Measurements from ENCODE around the gene RFX1. TPM values are rescaled to one million over a fixed set of nuclear protein-coding genes. Genes with fewer than 3 reads are reported as not detected.

The RFX1 gene
- total and polyA plus RNA-seq, 2 of the 13 experiments (the other 11 are each of a cell fraction or from before 2014, with no cell fraction given), result 1.1 to 1.3 TPM

- POLR2A ChIA-PET, result interaction anchor here (0.9 kb wide), 1 partner anchor 70 kb away, joined by 3 read pairs; the partner anchor contains the start of gene IL27RA
These were observed 44.1 kb downstream of the RFX1 start for GRCh38 chr19:13961826-13962698.

GRCh38 chr19:13960863-13961784 is 45.0 kb downstream of the RFX1 start:
- FAIRE-seq (no peak), DNase-seq (ENCODE audit: low spot score) (no peak), ATAC-seq (no peak; the same call in 2 of the 3 replicates)
- Histone ChIP-seq H3K9ac (ENCODE audit: insufficient read depth, low read depth, low read length) (no peak overlapping the region), H3K27me3 (ENCODE audit: control insufficient read depth in 1 of 2, insufficient read depth in 2 of 2, low read length in 2 of 2) (no peaks in the 10 kb centered on the region), H3K36me3 (replicated peaks in 1 of 2; ENCODE audit: control insufficient read depth in 1 of 2, insufficient read depth in 2 of 2, low read length in 2 of 2) (peaks cover 17 to 39% of the 10 kb centered on the region in 2 experiments; a peak in 4 of 5 replicates), H3K4me2 (ENCODE audit: low read depth, low read length) (no peak overlapping the region), H3K27ac (ENCODE audit: extremely low read length, insufficient read depth, low read length) (no peak overlapping the region), H3K9me3 (ENCODE audit: low read length) (no peaks in the 10 kb centered on the region), H3K79me2 (ENCODE audit: insufficient read depth, low read length) (no peaks in the 10 kb centered on the region), H2AFZ (ENCODE audit: low read length) (no peak overlapping the region), H3K4me3 (replicated peaks in 1 of 3; ENCODE audit: insufficient read depth in 1 of 3, low read depth in 2 of 3, low read length in 3 of 3) (no peak overlapping the region), H4K20me1 (ENCODE audit: insufficient read depth, low read length) (no peaks in the 10 kb centered on the region), H3K4me1 (ENCODE audit: insufficient read depth, low read length) (no peaks in the 10 kb centered on the region)
- in situ Hi-C loops (cut with HindIII; ENCODE audit: extremely low pct_ligation_motif_present, low pct_unique_long_range_greater_than_20kb), result no loop called here
- BruUV-seq (replicated peaks), result no TSS peak
- POLR2A ChIA-PET, result interaction anchor here (0.9 kb wide), 1 partner anchor 71 kb away, joined by 3 read pairs; the partner anchor contains the start of gene IL27RA
- WGBS (ENCODE audit: low lambda C conversion rate), result 94% methylated on average over 18 of the region's 39 CpGs
- CTCF ChIA-PET (ENCODE audit: low intra/inter-chr PET ratio, low total read pairs), result no interaction called here
- intact Hi-C loops (cut with micrococcal nuclease; ENCODE audit: unreplicated experiment), result no loop called here
- TF ChIP-seq KAT2B (IDR thresholded peaks at IDR 0.05; ENCODE audit: borderline replicate concordance, low read depth, low read length) (no peak), AGO2 (optimal IDR thresholded peaks at IDR 0.05; ENCODE audit: low read depth, low read length) (peak; percentile 49), ZNF576 (CRISPR knock-in tag; IDR thresholded peaks at IDR 0.05) (no peak), ZNF326 (CRISPR knock-in tag; IDR thresholded peaks at IDR 0.05; ENCODE audit: borderline replicate concordance) (no peak), RBM22 (optimal IDR thresholded peaks at IDR 0.05; ENCODE audit: low read length) (peak; percentile 42), ZNF772 (CRISPR knock-in tag; IDR thresholded peaks at IDR 0.05) (no peak), ZNF740 (CRISPR knock-in tag; IDR thresholded peaks at IDR 0.05) (no peak), UBTF (CRISPR knock-in tag; IDR thresholded peaks at IDR 0.05) (no peak), RFXANK (CRISPR knock-in tag; IDR thresholded peaks at IDR 0.05) (no peak), RELA (CRISPR knock-in tag; IDR thresholded peaks at IDR 0.05) (no peak), SALL1 (CRISPR knock-in tag; IDR thresholded peaks at IDR 0.05) (no peak)

More at GRCh38 chr19:13961826-13962698, 44.1 kb downstream of the RFX1 start:
- Histone ChIP-seq H3K27ac (ENCODE audit: extremely low read length, insufficient read depth, low read length) (no peak overlapping the region), H3K27me3 (ENCODE audit: control insufficient read depth in 1 of 2, insufficient read depth in 2 of 2, low read length in 2 of 2) (no peaks in the 10 kb centered on the region), H3K4me1 (ENCODE audit: insufficient read depth, low read length) (no peaks in the 10 kb centered on the region), H4K20me1 (ENCODE audit: insufficient read depth, low read length) (no peaks in the 10 kb centered on the region), H2AFZ (ENCODE audit: low read length) (no peak overlapping the region), H3K9ac (ENCODE audit: insufficient read depth, low read depth, low read length) (no peak overlapping the region), H3K9me3 (ENCODE audit: low read length) (no peaks in the 10 kb centered on the region), H3K4me3 (replicated peaks in 1 of 3; ENCODE audit: insufficient read depth in 1 of 3, low read depth in 2 of 3, low read length in 3 of 3) (no peak overlapping the region), H3K79me2 (ENCODE audit: insufficient read depth, low read length) (no peaks in the 10 kb centered on the region), H3K36me3 (replicated peaks in 1 of 2; ENCODE audit: control insufficient read depth in 1 of 2, insufficient read depth in 2 of 2, low read length in 2 of 2) (peaks cover 13 to 39% of the 10 kb centered on the region in 2 experiments), H3K4me2 (ENCODE audit: low read depth, low read length) (no peak overlapping the region)
- WGBS (ENCODE audit: low lambda C conversion rate), result 98% methylated on average over 26 of the region's 55 CpGs
- FAIRE-seq (no peak), ATAC-seq (no peak), DNase-seq (ENCODE audit: low spot score) (no peak)
- in situ Hi-C loops (cut with HindIII; ENCODE audit: extremely low pct_ligation_motif_present, low pct_unique_long_range_greater_than_20kb), result no loop called here
- TF ChIP-seq ZKSCAN1 (IDR thresholded peaks at IDR 0.05; ENCODE audit: low read length), result no peak
- no peak for TF ChIP-seq ELF4 (CRISPR knock-in tag; IDR thresholded peaks at IDR 0.05; ENCODE audit: borderline replicate concordance)
- peak; percentile 58 for TF ChIP-seq AGO2 (optimal IDR thresholded peaks at IDR 0.05; ENCODE audit: low read depth, low read length)
- no peak for TF ChIP-seq ZBTB1 (CRISPR knock-in tag; IDR thresholded peaks at IDR 0.05; ENCODE audit: borderline replicate concordance)
- TF ChIP-seq PRMT3 (CRISPR knock-in tag; IDR thresholded peaks at IDR 0.05; ENCODE audit: borderline replicate concordance, low read depth), result no peak
- intact Hi-C loops (cut with micrococcal nuclease; ENCODE audit: unreplicated experiment), result no loop called here
- BruUV-seq (replicated peaks), result no TSS peak
- CTCF ChIA-PET (ENCODE audit: low intra/inter-chr PET ratio, low total read pairs), result no interaction called here
